ENCODE results near the gene ZBTB7A.
A peak's percentile ranks its signal among the peaks of the same experiment; 100 is the strongest.
"Not testable (repeated sequence)": the region's sequence is repeated elsewhere in the genome, so short reads cannot be mapped to it uniquely, and the experiment has no call there.

Gene ZBTB7A

DNA sequence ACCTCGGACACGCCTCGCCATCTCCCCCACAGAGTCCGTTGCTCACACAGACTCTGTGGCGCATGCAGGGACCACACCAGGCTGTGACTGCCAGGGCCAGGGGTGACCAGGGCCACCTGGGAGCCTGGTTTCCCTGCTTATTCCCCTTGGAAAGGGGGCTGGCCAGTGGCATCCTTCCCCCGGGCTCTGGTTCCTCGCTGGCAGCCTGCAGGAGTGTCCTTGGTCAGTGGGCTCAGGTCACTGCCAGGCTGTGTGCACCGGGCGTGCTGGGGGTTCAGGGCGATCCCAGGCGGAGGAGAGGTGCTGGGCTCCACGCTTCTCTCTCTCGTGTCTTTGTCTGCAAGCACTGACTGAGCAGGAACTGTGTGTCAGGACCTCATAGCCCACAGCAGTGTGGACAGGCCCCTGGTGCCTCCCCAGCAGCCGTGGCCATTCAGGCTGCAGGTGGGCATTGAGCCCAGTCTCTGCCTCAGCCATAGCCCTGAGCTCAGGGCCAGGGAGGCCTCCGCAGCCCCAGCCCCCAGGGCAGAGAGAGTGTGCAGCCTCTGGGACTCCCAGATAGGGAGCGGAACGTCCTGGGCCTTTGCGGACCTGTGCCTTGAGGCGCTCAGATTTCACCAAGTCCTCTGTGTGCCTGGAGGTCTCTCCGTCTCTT is 52.7 kb downstream of the ZBTB7A start:
- DNase-seq: no peak

- DNase-seq: no peak
Observed at GRCh38 chr19:4012975-4013634, 53.6 kb downstream of the ZBTB7A start.

DNA sequence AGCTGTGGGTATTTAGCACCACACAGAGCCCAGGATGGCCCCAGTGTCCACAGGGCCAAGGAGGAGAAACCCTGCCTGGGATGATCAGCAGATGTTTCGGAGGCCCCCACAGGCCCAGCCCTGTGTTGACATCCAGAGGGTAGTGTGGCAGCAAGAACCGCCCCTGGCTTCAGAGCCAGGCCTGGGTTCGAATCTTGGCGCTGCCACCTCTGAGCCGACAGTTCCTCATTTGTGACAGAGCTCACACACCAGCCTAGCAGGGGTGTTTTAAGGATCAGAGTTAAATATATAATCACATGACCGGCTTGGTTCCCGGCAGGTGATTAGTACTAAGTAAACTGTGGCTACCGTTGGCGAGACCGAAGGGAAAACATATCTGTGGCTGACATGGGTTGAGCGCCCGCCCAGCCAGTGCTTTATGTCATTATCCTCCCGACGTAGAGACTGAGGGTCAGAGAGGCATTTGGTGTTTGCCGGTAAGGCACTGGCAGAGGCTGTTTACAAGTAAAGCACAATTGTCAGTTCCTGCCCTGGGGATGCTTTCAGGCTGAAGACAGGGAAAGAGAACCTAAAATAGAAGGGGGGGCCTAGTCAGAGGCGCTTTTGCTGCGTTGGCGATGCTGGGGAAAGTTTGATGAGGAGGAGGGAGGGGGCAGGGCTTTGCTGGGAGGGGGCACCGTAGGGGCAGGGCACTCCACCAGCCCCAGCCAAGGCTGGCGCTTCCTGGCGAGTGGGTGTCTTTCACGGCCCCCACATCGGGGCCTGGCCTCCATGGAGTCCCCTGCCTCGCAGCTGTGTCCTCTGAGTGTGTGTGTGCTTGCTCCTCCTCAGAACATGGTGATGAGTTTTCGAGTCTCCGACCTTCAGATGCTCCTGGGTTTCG is 54.4 kb downstream of the ZBTB7A start:
- DNase-seq: no peak

DNA sequence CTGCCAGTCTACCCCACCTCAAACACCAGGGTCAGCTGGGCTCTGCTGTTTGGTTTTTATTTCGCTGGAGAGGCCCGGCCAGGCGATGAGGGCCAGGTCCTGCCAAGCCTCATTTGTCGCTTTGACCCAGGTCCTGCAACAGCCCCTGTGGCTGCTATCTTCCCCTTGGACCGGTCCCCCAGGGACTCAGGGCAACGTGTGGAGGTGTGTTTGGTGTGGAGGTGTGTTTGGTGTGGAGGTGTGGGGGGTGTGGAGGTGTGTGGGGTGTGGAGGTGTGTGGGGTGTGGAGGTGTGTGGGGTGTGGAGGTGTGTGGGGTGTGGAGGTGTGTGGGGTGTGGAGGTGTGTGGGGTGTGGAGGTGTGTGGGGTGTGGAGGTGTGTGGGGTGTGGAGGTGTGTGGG is 55.3 kb downstream of the ZBTB7A start:
- DNase-seq: not testable (repeated sequence)

DNA sequence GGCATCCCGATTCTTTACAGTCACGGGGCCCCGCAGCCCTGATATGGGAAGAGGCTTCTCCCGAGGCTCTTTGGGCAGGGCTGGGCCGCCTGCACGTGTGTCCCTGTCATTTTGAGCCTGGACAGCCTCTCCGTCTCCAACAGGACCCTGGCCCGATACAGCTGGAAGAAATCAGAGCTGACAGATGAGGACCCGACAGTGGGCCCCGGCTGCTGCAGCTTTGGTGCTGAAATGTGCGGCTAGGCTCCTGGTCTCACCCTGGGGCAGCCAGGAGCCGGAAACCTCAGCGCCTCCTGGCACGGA is 55.9 kb downstream of the ZBTB7A start:
- no peak for DNase-seq

GRCh38 chr19:4009990-4010807 is 56.5 kb downstream of the ZBTB7A start:
- peak in 1 of 2 experiments; percentile 13 for DNase-seq

GRCh38 chr19:4007836-4008539 is 58.7 kb downstream of the ZBTB7A start:
- no peak for DNase-seq

GRCh38 chr19:4007021-4007835 is 59.5 kb downstream of the ZBTB7A start, which contains the start of gene PIAS4:
PIAS4 (plus strand) TSS chr19:4007736; CDS start chr19:4007761, 25 bp downstream.
- peak; percentile 32 to 87 for DNase-seq

DNA sequence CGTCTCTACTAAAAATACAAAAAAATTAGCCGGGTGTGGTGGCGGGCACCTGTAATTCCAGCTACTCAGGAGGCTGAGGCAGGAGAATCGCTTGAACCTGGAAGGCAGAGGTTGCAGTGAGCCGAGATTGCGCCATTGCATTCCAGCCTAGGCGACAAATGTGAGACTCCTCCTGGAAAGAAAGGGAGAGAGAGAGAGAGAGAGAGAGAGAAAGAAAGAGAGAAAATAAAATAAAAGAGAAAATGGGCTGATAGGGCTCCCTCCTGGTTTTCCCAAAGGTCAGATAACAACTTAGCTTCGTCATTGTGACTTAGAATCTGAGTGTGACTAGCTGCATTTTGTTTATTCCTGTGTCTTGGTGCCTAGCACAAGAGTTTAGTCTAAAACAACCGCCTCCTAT is 61.3 kb downstream of the ZBTB7A start:
- DNase-seq: not testable (repeated sequence)

DNA sequence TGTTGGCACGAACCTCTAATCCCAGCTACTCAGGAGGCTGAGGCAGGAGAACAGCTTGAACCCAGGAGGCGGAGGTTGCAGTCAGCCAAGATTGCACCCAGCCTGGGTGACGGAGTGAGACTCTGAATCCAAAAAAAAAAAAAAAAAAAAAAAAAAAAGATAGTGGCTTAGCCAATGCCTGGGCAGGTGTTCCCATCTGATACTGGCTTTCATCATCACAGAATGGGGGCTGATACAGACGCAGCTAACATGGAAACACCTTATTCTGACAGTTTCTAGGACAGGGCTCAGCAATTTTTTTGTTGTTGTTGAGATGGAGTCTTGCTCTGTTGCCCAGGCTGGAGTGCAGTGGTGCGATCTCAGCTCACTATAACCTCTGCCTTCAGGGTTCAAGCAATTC is 65.9 kb downstream of the ZBTB7A start:
- not testable (repeated sequence) for DNase-seq

DNA sequence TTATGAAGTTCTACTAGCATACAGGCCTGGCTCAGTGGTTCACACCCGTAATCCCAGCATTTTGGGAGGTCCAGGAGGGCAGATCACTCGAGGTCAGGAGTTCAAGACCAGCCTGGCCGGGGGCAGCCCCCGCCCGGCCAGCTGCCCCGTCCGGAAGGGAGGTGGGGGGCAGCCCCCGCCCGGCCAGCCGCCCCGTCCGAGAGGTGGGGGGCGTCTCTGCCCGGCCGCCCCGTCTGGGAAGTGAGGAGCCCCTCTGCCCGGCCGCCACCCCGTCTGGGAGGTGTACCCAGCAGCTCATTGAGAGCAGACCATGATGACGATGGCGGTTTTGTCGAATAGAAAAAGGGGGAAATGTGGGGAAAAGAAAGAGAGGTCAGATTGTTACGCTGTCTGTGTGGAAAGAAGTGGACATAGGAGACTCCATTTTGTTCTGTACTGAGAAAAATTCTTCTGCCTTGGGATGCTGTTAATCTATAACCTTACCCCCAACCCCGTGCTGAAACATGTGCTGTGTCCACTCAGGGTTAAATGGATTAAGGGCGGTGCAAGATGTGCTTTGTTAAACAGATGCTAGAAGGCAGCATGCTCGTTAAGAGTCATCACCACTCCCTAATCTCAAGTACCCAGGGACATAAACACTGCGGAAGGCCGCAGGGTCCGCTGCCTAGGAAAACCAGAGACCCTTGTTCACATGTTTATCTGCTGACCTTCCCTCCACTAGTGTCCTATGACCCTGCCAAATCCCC is 67.9 kb downstream of the ZBTB7A start:
- not testable (repeated sequence) for DNase-seq

GRCh38 chr19:3995607-3996006 is 71.1 kb downstream of the ZBTB7A start:
- DNase-seq: no peak
